ENCODE results near the gene VAV2.

DNA sequence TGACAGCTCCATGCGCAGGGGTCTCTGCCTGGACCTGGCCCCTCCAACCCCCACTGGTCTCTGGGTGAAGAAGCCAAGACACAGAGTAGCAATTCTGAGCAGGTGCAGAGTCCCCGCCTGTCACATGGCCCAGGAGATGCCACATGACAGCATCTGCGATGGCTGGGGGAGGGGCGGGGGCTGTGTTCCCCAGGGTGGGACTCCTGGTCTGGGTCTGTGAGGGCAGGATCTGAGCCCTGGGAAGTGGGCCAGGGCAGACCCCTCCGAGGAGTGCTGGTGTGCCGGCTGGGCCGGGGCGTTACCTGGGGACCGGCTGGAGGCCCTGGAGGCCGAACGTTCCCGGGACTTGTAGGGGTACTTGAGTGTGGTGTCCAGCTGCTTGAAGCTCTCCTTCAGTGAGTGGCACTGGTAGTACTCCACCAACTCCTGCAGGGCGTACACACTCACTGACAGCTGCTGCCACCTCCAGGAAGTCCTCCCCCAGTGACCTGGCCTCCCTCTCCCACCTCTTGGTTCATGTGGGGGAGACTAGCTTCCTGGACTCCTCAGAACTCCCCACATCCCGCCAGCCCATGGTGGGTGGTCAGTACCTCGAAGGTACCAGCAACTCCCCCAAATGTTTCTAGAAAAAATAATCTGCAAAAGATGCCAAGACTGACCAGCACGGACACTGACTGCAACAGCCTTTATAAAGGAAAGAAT lies 221.9 kb downstream of the VAV2 start:
- TF ChIP-seq, protein P1, sequence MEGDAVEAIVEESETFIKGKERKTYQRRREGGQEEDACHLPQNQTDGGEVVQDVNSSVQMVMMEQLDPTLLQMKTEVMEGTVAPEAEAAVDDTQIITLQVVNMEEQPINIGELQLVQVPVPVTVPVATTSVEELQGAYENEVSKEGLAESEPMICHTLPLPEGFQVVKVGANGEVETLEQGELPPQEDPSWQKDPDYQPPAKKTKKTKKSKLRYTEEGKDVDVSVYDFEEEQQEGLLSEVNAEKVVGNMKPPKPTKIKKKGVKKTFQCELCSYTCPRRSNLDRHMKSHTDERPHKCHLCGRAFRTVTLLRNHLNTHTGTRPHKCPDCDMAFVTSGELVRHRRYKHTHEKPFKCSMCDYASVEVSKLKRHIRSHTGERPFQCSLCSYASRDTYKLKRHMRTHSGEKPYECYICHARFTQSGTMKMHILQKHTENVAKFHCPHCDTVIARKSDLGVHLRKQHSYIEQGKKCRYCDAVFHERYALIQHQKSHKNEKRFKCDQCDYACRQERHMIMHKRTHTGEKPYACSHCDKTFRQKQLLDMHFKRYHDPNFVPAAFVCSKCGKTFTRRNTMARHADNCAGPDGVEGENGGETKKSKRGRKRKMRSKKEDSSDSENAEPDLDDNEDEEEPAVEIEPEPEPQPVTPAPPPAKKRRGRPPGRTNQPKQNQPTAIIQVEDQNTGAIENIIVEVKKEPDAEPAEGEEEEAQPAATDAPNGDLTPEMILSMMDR (conservative IDR thresholded peaks at IDR 0.05; ENCODE audit: low read depth, low read length) = no peak
- TF ChIP-seq RAD21 (IDR thresholded peaks at IDR 0.05; ENCODE audit: low read length) (no peak), MAZ (IDR thresholded peaks at IDR 0.05; ENCODE audit: borderline replicate concordance, low read depth, low read length) (no peak), POLR2A (IDR thresholded peaks at IDR 0.05; ENCODE audit: low read depth, low read length) (no peak), MAFK (IDR thresholded peaks at IDR 0.05; ENCODE audit: low read depth, low read length) (no peak), CEBPB (IDR thresholded peaks at IDR 0.05; ENCODE audit: low read depth, low read length) (no peak), BHLHE40 (IDR thresholded peaks at IDR 0.05; ENCODE audit: low read depth, low read length) (no peak), CHD1 (IDR thresholded peaks at IDR 0.05; ENCODE audit: low read depth, low read length) (no peak), RCOR1 (IDR thresholded peaks at IDR 0.05; ENCODE audit: insufficient replicate concordance, low read length) (no peak), FOS (IDR thresholded peaks at IDR 0.05; ENCODE audit: low read depth, low read length) (no peak), RFX5 (IDR thresholded peaks at IDR 0.05; ENCODE audit: low read depth, low read length) (no peak)
- TF ChIP-seq, protein P2, sequence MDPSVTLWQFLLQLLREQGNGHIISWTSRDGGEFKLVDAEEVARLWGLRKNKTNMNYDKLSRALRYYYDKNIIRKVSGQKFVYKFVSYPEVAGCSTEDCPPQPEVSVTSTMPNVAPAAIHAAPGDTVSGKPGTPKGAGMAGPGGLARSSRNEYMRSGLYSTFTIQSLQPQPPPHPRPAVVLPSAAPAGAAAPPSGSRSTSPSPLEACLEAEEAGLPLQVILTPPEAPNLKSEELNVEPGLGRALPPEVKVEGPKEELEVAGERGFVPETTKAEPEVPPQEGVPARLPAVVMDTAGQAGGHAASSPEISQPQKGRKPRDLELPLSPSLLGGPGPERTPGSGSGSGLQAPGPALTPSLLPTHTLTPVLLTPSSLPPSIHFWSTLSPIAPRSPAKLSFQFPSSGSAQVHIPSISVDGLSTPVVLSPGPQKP (IDR thresholded peaks at IDR 0.05; ENCODE audit: borderline replicate concordance, low read depth, low read length) = no peak
- TF ChIP-seq, protein P3, sequence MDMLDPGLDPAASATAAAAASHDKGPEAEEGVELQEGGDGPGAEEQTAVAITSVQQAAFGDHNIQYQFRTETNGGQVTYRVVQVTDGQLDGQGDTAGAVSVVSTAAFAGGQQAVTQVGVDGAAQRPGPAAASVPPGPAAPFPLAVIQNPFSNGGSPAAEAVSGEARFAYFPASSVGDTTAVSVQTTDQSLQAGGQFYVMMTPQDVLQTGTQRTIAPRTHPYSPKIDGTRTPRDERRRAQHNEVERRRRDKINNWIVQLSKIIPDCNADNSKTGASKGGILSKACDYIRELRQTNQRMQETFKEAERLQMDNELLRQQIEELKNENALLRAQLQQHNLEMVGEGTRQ (IDR thresholded peaks at IDR 0.05; ENCODE audit: low read depth, low read length) = no peak
